Mucosa of stomach (tissue), 1 donor: ENCODE results near the gene VPS25.

Source experiments
- H3K27me3 ChIP-seq: one replicate; pipeline ENCODE4 v1.7.0; 2013; ENCODE audit warnings: mild to moderate bottlenecking, low read length; ENCODE audit not compliant: control insufficient read depth, insufficient read depth
- H3K36me3 ChIP-seq: one replicate; pipeline ENCODE4 v1.7.0; 2013; ENCODE audit warnings: low read length; ENCODE audit not compliant: control insufficient read depth, insufficient read depth
- H3K4me1 ChIP-seq: one replicate; pipeline ENCODE4 v1.7.0; 2013; ENCODE audit warnings: mild to moderate bottlenecking, low read length; ENCODE audit not compliant: control insufficient read depth, insufficient read depth
- H3K4me3 ChIP-seq: one replicate; pipeline ENCODE4 v1.7.0; 2013; ENCODE audit warnings: low read length
- H3K9ac ChIP-seq: one replicate; pipeline ENCODE4 v1.7.0; 2013; ENCODE audit warnings: mild to moderate bottlenecking, low read length, moderate library complexity
- H3K9me3 ChIP-seq: one replicate; pipeline ENCODE4 v1.7.0; 2013; ENCODE audit warnings: mild to moderate bottlenecking, low read length, moderate library complexity; ENCODE audit not compliant: control insufficient read depth
- donor health status: Pancreatic carcinoma.

Gene VPS25

DNA sequence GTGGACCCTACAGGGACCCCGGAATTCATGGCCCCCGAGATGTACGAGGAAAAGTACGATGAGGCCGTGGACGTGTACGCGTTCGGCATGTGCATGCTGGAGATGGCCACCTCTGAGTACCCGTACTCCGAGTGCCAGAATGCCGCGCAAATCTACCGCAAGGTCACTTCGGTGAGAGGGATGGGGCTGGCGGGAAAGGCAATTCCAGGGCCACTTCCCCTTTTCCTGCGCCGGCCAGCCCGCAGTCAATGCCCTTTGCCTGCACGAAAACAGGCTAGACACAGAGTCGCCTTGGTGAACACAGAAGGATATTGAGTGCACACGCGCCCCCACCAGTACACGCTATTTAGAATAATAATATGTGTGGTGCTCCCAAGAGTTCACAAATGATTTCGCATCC lies 11.2 kb downstream of the VPS25 start:
- H3K9ac ChIP-seq, result no peak overlapping the region
- H3K9me3 ChIP-seq, result no peaks in the 10 kb centered on the region
- peaks cover 75% of the 10 kb centered on the region for H3K27me3 ChIP-seq
- no peak overlapping the region for H3K4me3 ChIP-seq
- no peaks in the 10 kb centered on the region for H3K36me3 ChIP-seq
- H3K4me1 ChIP-seq, result peaks cover 21% of the 10 kb centered on the region

GRCh38 chr17:42784811-42785592 lies 11.8 kb downstream of the VPS25 start:
- H3K9me3 ChIP-seq, result no peaks in the 10 kb centered on the region
- H3K4me3 ChIP-seq, result no peak overlapping the region
- H3K4me1 ChIP-seq, result peaks cover 15% of the 10 kb centered on the region
- peaks cover 74% of the 10 kb centered on the region for H3K27me3 ChIP-seq
- H3K36me3 ChIP-seq, result no peaks in the 10 kb centered on the region
- no peak overlapping the region for H3K9ac ChIP-seq

GRCh38 chr17:42787266-42787665 lies 14.0 kb downstream of the VPS25 start:
- H3K27me3 ChIP-seq, result peaks cover 54% of the 10 kb centered on the region
- H3K9me3 ChIP-seq, result no peaks in the 10 kb centered on the region
- H3K9ac ChIP-seq, result no peak overlapping the region
- no peaks in the 10 kb centered on the region for H3K36me3 ChIP-seq
- H3K4me3 ChIP-seq, result no peak overlapping the region
- no peaks in the 10 kb centered on the region for H3K4me1 ChIP-seq

- Histone ChIP-seq H3K4me1 (peaks cover 4% of the 10 kb centered on the region), H3K36me3 (no peaks in the 10 kb centered on the region), H3K9ac (no peak overlapping the region), H3K27me3 (peaks cover 11% of the 10 kb centered on the region), H3K9me3 (no peaks in the 10 kb centered on the region), H3K4me3 (no peak overlapping the region)
Measured at GRCh38 chr17:42791948-42792347, 18.7 kb downstream of the VPS25 start.

DNA sequence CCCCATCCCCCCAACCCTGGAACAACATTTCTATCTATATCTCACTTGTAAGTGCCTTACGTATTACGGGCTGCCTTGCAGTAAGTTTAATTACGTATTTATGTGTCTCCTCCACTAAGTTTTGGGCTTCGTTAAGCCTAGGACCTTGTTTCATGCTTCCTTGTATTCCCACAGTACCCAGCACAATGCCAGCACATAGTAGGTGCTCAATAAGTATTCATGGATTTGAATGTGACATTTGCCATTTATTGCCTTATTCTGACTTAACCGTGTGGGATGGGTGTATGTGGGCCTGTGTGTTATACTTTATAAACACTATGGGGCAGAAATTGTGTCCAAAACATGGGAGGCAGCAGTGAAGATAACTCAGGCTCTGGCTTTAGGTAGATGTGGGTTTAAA lies 19.3 kb downstream of the VPS25 start:
- H3K36me3 ChIP-seq, result no peaks in the 10 kb centered on the region
- H3K9me3 ChIP-seq, result no peaks in the 10 kb centered on the region
- peaks cover 10% of the 10 kb centered on the region for H3K4me1 ChIP-seq
- H3K27me3 ChIP-seq, result peaks cover 5% of the 10 kb centered on the region
- H3K9ac ChIP-seq, result no peak overlapping the region
- no peak overlapping the region for H3K4me3 ChIP-seq

DNA sequence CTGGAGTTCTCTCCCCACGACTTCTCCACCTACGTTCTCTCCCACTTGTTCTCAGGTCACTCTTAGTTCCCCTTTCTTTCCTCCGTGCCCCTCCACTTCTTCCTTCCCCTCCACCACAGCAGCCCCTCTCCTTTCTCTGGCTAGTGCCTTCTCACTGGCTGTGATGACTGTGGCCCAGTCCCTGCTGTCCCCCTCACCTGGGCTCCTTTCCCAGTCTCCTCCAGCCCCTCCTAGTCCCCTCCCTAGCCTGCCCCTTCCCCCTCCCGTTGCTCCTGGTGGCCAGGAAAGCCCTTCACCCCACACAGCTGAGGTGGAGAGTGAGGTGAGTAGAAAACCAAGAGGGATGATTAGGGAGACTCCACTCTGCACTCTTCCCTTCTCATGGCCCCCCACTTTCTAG lies 21.8 kb downstream of the VPS25 start:
- no peaks in the 10 kb centered on the region for H3K27me3 ChIP-seq
- peaks cover 21% of the 10 kb centered on the region for H3K4me1 ChIP-seq
- no peak overlapping the region for H3K4me3 ChIP-seq
- no peak overlapping the region for H3K9ac ChIP-seq
- H3K36me3 ChIP-seq, result no peaks in the 10 kb centered on the region
- no peaks in the 10 kb centered on the region for H3K9me3 ChIP-seq

- H3K4me1 ChIP-seq, result peaks cover 21% of the 10 kb centered on the region
- H3K9ac ChIP-seq, result no peak overlapping the region
- no peaks in the 10 kb centered on the region for H3K9me3 ChIP-seq
- H3K4me3 ChIP-seq, result no peak overlapping the region
- no peaks in the 10 kb centered on the region for H3K36me3 ChIP-seq
- H3K27me3 ChIP-seq, result no peaks in the 10 kb centered on the region
Measured at GRCh38 chr17:42795465-42795864, 22.2 kb downstream of the VPS25 start.

GRCh38 chr17:42796066-42796758 lies 23.0 kb downstream of the VPS25 start:
- no peak overlapping the region for H3K4me3 ChIP-seq
- no peaks in the 10 kb centered on the region for H3K9me3 ChIP-seq
- H3K36me3 ChIP-seq, result no peaks in the 10 kb centered on the region
- no peaks in the 10 kb centered on the region for H3K27me3 ChIP-seq
- no peak overlapping the region for H3K9ac ChIP-seq
- peaks cover 21% of the 10 kb centered on the region for H3K4me1 ChIP-seq

- peaks cover 21% of the 10 kb centered on the region for H3K4me1 ChIP-seq
- H3K9ac ChIP-seq, result peak overlapping the region; percentile 92
- H3K4me3 ChIP-seq, result peak overlapping the region; percentile 92
- H3K27me3 ChIP-seq, result no peaks in the 10 kb centered on the region
- H3K9me3 ChIP-seq, result no peaks in the 10 kb centered on the region
- no peaks in the 10 kb centered on the region for H3K36me3 ChIP-seq
Measured at GRCh38 chr17:42797067-42798007, 24.1 kb downstream of the VPS25 start.

- no peaks in the 10 kb centered on the region for H3K9me3 ChIP-seq
- no peaks in the 10 kb centered on the region for H3K27me3 ChIP-seq
- no peaks in the 10 kb centered on the region for H3K36me3 ChIP-seq
- H3K4me3 ChIP-seq, result peak overlapping the region; percentile 92
- peak overlapping the region; percentile 92 for H3K9ac ChIP-seq
- peaks cover 21% of the 10 kb centered on the region for H3K4me1 ChIP-seq
Measured at GRCh38 chr17:42798011-42798382, 24.7 kb downstream of the VPS25 start.

DNA sequence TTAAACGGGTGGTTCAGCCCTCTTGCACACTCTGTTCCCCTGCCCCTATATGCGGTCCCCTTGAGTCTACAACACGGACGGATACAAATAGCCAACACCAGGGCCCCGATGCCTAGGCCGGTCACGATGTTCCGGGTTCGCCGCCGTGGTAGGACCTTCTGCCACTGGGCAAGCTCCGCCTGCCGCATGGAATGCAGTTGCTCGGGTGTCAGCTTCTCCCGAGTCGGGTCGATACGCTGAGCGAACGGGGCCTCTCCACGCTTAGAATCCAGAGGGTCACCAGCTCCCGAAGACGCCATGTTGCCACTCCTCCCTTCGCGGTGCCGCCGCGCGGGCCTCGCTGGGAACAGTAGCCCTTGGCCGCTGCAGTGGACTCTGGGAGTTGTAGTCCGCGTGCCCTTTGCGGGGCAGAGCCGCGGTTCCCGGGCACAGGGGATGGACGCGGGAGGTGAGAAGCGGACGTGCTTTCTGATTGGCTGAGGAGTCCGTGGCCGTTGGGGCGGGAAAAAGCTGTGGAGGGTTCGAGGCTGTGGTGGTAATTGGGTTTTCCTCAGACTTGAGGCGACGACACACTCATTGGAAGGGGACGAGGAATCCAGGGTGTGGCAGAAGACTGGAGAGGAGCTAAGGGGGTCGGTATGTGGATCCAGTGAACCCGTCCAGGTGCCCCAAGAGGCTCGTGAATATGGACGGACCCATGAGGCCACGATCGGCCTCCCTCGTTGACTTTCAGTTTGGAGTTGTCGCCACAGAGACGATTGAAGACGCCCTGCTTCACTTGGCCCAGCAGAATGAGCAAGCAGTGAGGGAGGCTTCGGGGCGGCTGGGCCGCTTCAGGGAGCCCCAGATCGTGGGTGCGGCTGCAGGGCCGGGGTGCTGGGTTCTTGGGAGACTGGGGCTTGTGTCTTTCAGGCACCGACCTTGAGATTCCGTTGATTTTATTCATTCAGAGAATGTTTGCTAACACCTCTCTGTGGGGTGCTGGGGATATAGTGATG lies 25.4 kb downstream of the VPS25 start, which contains the start of the genes CNTD1 and COA3:
CNTD1 (plus strand) TSS at position 479 of the 998 bp plus-strand sequence; CDS start at position 686, 207 bp downstream.
COA3 (minus strand) TSS at position 322 of the 998 bp plus-strand sequence; CDS start at position 299, 23 bp downstream.
- no peaks in the 10 kb centered on the region for H3K36me3 ChIP-seq
- H3K9ac ChIP-seq, result peak within 1 kb of the TSS; percentile 92
- peak within 1 kb of the TSS; percentile 92 for H3K4me3 ChIP-seq
- no peaks in the 10 kb centered on the region for H3K9me3 ChIP-seq
- H3K4me1 ChIP-seq, result peaks cover 28% of the 10 kb centered on the region
- H3K27me3 ChIP-seq, result no peaks in the 10 kb centered on the region
